Aorta (tissue), 5 donors: ENCODE results near the gene TMEM115. TPM values are rescaled to one million over a fixed set of nuclear protein-coding genes. Genes with fewer than 3 reads are reported as not detected.

Source experiments
- ATAC-seq: fragments of 200-7000 bp; cut with Tn5 transposase; one replicate; pipeline ENCODE4 v1.9.1; 2022; ENCODE audit warnings: moderate library complexity; ENCODE audit not compliant: low FRiP score
- DNase-seq, 2 donors: peaks; one replicate each; pipeline ENCODE4 v3.0.0-alpha.2; 2020
- H3K27ac ChIP-seq, 2 donors: one replicate each; pipeline ENCODE4 v1.5.1; 2013; ENCODE audit warnings: low read length in 2 of 2, mild to moderate bottlenecking in 2 of 2, moderate library complexity in 2 of 2, control low read depth in 1 of 2, inconsistent platforms in 1 of 2, low read depth in 1 of 2
- H3K27me3 ChIP-seq, 2 donors: one replicate each; pipeline ENCODE4 v1.6.1; 2013; ENCODE audit warnings: control low read depth in 1 of 2, low read length in 1 of 2, mild to moderate bottlenecking in 1 of 2, moderate library complexity in 1 of 2; ENCODE audit not compliant: insufficient read depth in 2 of 2, control insufficient read depth in 1 of 2
- H3K36me3 ChIP-seq, 2 donors: one replicate each; pipeline ENCODE4 v1.6.1; 2013; ENCODE audit warnings: control low read depth in 1 of 2, low read length in 1 of 2, mild to moderate bottlenecking in 1 of 2; ENCODE audit not compliant: insufficient read depth in 2 of 2, control insufficient read depth in 1 of 2
- H3K4me1 ChIP-seq, 2 donors: one replicate each; pipeline ENCODE4 v1.6.1; 2013; ENCODE audit warnings: low read length in 2 of 2, control low read depth in 1 of 2, mild to moderate bottlenecking in 1 of 2, moderate library complexity in 1 of 2; ENCODE audit not compliant: insufficient read depth in 2 of 2, control insufficient read depth in 1 of 2
- H3K4me3 ChIP-seq, 2 donors: one replicate each; pipeline ENCODE4 v1.5.1; 2013; ENCODE audit warnings: low read length in 2 of 2, control low read depth in 1 of 2, mild to moderate bottlenecking in 1 of 2
- H3K9me3 ChIP-seq: one replicate; pipeline ENCODE4 v1.6.1; 2013; ENCODE audit warnings: mild to moderate bottlenecking, low read length; ENCODE audit not compliant: control insufficient read depth
- WGBS, 2 donors: extraction: QIAGEN DNeasy Blood & Tissue Kit; methylation state at CpG; one replicate each; pipeline ENCODE4 v1.1.7; 2013; 5-methylcytosine and 5-hydroxymethylcytosine counted together
- intact Hi-C, 2 donors: fragments of 100-400 bp; cut with DNase I; formaldehyde crosslinking; loops; one replicate each; pipeline versions ENCODE4 v1.14.2 to v1.15.0; 2022
- polyA plus RNA-seq, 2 donors: library from polyadenylated mRNA; stranded (reverse); fragments of 200-250 nt; gene quantifications; one replicate each; pipeline ENCODE4 v1.2.3, GENCODE V29; 2013
- total RNA-seq, 2 donors: library from RNA; stranded (reverse); fragmentation: NEBNext Ultra II Directional; extraction: Animal tissue kit (Norgen Biotek cat#: 25700); gene quantifications; one replicate each; pipeline ENCODE4 v1.2.1, GENCODE V29; 2021
- donor health status: healthy with polysubstance abuse.
- donor health status: Bipolar disorder and iron deficiency.
- donor health status: DM: no; HTN: no; CAD: no.
- donor health status: DM: no; HTN: no; CAD: no.
- donor health status: DM: yes; HTN: yes; CAD: no.

The TMEM115 gene
- total and polyA plus RNA-seq, 4 donors = 10.3 to 32.9 (median 29.8) TPM

GRCh38 chr3:50371133-50371685 is 11.9 kb upstream of the TMEM115 start:
- Histone ChIP-seq H3K9me3 (no peaks in the 10 kb centered on the region), H3K36me3 (no peaks in the 10 kb centered on the region), H3K4me3 (no peak overlapping the region), H3K27me3 (no peaks in the 10 kb centered on the region), H3K4me1 (no peaks in the 10 kb centered on the region), H3K27ac (no peak overlapping the region)
- DNase-seq (no peak), ATAC-seq (no peak)
- intact Hi-C loops = no loop called here
- 88 to 91% methylated on average over 3 of the region's 3 CpGs for WGBS, 2 donors

DNA sequence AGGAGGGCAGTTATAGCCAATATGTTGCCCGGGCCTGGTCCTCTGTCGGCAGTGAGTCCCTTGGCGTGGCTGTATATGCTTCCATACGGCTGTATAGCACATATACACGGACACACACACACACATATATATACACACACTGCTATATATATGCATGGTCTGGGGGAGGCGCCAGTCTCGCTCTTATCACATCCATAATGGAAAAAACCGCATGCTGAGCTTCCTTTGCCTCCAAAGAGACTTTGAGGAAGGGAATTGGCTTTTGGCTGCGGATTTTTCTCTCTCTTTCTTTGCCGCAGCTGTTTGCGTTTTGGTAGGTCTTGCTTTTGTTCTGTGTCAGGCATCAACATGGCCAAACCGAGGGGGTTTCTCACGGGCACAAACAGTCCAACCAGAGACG is 11.3 kb upstream of the TMEM115 start:
- Histone ChIP-seq H3K36me3 (no peaks in the 10 kb centered on the region), H3K4me1 (no peaks in the 10 kb centered on the region), H3K4me3 (no peak overlapping the region), H3K27me3 (no peaks in the 10 kb centered on the region), H3K27ac (no peak overlapping the region), H3K9me3 (no peaks in the 10 kb centered on the region)
- intact Hi-C loops = no loop called here
- 50 to 51% methylated on average over 14 of the region's 14 CpGs for WGBS, 2 donors
- ATAC-seq = no peak
- DNase-seq = no peak

DNA sequence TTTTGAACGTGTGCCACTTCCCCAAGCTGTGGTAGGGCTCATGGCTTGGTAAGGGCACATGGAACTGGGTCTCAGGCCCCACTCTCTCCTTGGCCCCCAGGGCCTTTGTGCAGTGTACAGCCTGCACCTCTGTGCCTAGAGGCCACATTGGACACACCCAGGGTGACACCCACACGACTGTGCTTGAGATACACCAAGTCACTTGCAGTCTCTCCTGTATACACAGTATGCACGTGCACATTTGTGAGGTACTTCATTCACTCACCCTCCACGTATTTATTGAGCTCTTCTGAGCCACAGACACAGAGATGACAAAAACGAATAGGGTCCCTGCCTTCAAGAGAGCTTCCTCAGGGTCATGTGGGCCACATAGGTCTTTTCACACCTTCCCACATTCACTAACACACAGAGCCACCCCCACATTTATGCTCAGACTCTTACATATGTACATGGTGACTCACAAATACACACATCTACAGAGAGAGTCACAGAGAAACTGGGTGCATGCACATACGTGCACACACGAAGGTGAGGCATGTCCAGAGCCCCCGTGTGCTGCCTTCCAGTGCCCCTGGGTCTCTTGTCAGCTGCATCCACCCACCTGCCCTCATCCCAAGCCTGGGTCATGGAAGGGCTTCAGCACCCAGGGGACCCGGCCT is 9.8 kb upstream of the TMEM115 start:
- intact Hi-C loops = loop anchor here in 1 of 2 donors (5.0 kb wide), 1 partner anchor 148 kb away; no protein-coding TSS in a partner anchor
- 73 to 78% methylated on average over 9 of the region's 9 CpGs for WGBS, 2 donors
- Histone ChIP-seq H3K27ac (no peak overlapping the region), H3K36me3 (no peaks in the 10 kb centered on the region), H3K4me1 (no peaks in the 10 kb centered on the region), H3K9me3 (no peaks in the 10 kb centered on the region), H3K27me3 (no peaks in the 10 kb centered on the region), H3K4me3 (no peak overlapping the region)
- ATAC-seq (no peak), DNase-seq (no peak)

- no peak for ATAC-seq
- Histone ChIP-seq H3K4me1 (no peaks in the 10 kb centered on the region), H3K27me3 (no peaks in the 10 kb centered on the region), H3K27ac (no peak overlapping the region), H3K4me3 (no peak overlapping the region), H3K36me3 (no peaks in the 10 kb centered on the region), H3K9me3 (no peaks in the 10 kb centered on the region)
- no peak for DNase-seq
- WGBS, 2 donors = 91 to 92% methylated on average over 5 of the region's 5 CpGs
- intact Hi-C loops = loop anchor here in 1 of 2 donors (5.0 kb wide), 1 partner anchor 151 kb away; no protein-coding TSS in a partner anchor
Observed at GRCh38 chr3:50365842-50366220, 6.5 kb upstream of the TMEM115 start.

DNA sequence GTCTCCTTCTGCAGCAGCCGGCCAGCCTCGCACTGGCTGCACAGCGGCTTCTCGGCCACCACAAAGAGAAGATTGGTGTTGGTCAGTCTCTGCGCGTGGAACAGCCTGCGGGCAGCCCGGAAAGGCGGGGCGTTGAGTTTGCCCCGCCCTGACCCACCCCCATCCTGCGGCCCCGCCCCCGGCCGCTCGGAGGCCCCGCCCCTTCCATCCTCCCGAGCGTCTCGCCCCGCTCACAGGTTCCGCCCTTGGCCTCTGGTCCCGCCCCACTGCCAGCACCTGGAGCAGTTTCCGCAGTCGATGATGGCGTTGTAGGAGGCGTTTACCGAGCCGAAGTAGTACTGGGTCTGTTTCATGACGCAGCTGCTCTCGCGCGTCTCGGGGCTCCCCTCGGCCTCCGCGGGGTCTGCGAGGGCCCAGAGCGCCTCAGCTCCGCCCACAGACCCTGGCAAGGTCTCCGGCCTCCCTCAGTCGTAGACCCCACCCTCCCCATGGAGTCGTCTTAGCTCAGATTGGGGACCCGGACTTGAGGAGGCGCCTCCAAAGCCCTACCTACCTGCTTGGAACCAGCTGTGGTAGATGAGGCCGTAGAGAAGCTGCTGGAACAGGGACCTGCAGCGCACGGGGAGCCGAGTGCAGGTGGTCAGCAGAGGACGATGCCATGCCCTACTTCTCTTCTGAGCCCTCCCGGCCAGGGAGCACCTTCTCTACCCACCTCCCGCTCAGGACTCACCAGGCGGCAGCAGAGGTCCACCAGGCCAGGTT is 5.9 kb upstream of the TMEM115 start:
- Histone ChIP-seq H3K4me3 (peak overlapping the region; percentile 5 to 30), H3K4me1 (no peaks in the 10 kb centered on the region), H3K27me3 (no peaks in the 10 kb centered on the region), H3K27ac (no peak overlapping the region), H3K9me3 (no peaks in the 10 kb centered on the region), H3K36me3 (no peaks in the 10 kb centered on the region)
- intact Hi-C loops = loop anchor here in 1 of 2 donors (5.0 kb wide), 1 partner anchor 152 kb away; no protein-coding TSS in a partner anchor
- ATAC-seq (peak; percentile 88), DNase-seq (peak; percentile 89 to 93)
- 12 to 13% methylated on average over 45 to 53 of the region's 53 CpGs for WGBS, 2 donors

GRCh38 chr3:50364573-50365079 is 5.3 kb upstream of the TMEM115 start:
- no peaks in the 10 kb centered on the region for H3K36me3 ChIP-seq
- no peaks in the 10 kb centered on the region for H3K9me3 ChIP-seq
- no peak overlapping the region for H3K27ac ChIP-seq
- 17 to 23% methylated on average over 36 to 48 of the region's 48 CpGs for WGBS, 2 donors
- H3K4me3 ChIP-seq = peak overlapping the region; percentile 5 to 30
- intact Hi-C loops = loop anchor here in 1 of 2 donors (5.0 kb wide), 2 partner anchors 153 to 178 kb away; no protein-coding TSS in a partner anchor
- H3K4me1 ChIP-seq = no peaks in the 10 kb centered on the region
- peak in 1 of 2 donors; percentile 86 for DNase-seq
- peak; percentile 49 for ATAC-seq
- no peaks in the 10 kb centered on the region for H3K27me3 ChIP-seq

GRCh38 chr3:50359760-50360110 is 414 bp upstream of the TMEM115 start:
- H3K4me1 ChIP-seq = no peaks in the 10 kb centered on the region
- no peak overlapping the region for H3K27ac ChIP-seq
- intact Hi-C loops = loop anchor here in 1 of 2 donors (5.0 to 10.0 kb wide), 2 partner anchors 183 to 1035 kb away; partner anchors contain the start of gene RBM15B
- 11 to 14% methylated on average over 8 of the region's 8 CpGs for WGBS, 2 donors
- H3K27me3 ChIP-seq = no peaks in the 10 kb centered on the region
- no peak overlapping the region for H3K4me3 ChIP-seq
- peaks cover 0 to 2% of the 10 kb centered on the region in 2 donors for H3K36me3 ChIP-seq
- DNase-seq = no peak
- no peaks in the 10 kb centered on the region for H3K9me3 ChIP-seq
- no peak for ATAC-seq

DNA sequence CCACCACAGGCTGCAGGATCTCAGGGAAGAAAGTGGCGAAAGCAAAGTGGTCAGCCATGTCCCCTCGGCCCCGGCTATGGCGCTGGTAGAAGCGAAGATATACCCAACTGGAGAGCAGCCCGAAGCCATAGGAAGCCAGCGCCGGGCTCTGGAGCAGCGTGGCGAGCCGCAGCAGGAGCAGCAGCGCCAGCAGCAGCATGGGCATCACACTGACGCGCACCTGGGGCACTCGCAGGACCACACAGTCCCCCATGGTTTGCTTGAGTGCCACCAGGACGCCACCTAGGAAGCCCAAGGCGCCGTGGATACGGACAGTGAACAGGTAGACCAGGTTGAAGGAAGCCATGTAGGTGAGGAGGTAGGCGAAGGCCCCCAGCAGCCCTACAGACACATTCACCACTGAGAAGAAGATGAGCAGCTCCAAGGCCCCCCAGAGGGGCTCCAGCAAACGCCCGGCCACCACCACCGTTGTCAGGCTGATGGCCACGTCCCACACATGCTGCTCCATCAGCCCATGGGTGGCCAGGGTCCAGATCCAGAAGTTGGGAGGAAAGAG is 888 bp downstream of the TMEM115 start:
- H3K27ac ChIP-seq = no peak overlapping the region
- H3K9me3 ChIP-seq = no peaks in the 10 kb centered on the region
- H3K27me3 ChIP-seq = no peaks in the 10 kb centered on the region
- ATAC-seq = no peak
- H3K4me1 ChIP-seq = no peaks in the 10 kb centered on the region
- peaks cover 0 to 2% of the 10 kb centered on the region in 2 donors for H3K36me3 ChIP-seq
- peak overlapping the region; percentile 63 to 67 for H3K4me3 ChIP-seq
- no peak for DNase-seq
- intact Hi-C loops = loop anchor here in 1 of 2 donors (10.0 kb wide), 1 partner anchor 1036 kb away; the partner anchor contains the start of gene RBM15B
- 34 to 43% methylated on average over 24 of the region's 24 CpGs for WGBS, 2 donors
